ENCODE measurements around the gene FAM168A.

FAM168A gene

DNA sequence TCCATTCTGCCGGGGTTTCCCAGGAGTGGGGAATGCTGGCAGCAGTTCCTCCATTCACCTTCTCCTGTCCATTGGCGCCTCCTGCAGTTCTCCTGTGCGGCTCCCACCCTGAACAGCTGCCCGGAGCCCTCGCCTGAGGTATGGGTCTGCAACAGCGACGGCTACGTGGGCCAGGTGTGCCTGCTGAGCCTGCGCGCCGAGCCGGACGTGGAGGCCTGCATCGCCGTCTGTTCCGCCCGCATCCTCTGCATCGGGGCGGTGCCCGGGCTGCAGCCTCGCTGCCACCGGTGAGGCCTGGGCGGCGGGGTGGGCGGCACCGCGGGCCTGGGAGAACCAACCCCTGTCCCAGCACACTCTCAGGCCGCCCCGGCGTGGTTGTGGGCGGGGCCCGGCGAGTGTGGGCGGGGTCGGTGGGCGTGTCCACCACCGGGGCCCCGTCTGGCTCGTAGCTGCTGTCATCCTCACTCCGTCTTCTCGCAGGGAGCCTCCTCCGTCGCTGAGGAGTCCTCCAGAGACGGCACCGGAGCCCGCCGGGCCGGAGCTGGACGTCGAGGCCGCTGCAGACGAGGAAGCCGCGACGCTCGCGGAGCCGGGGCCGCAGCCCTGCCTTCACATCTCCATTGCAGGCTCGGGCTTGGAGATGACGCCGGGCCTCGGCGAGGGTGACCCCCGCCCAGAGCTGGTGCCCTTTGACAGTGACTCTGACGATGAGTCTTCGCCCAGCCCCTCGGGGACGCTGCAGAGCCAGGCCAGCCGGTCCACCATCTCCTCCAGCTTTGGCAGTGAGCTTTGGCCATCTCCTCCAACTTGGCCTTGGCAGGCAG lies 235.7 kb downstream of the FAM168A start:
- no peak for DNase-seq

DNA sequence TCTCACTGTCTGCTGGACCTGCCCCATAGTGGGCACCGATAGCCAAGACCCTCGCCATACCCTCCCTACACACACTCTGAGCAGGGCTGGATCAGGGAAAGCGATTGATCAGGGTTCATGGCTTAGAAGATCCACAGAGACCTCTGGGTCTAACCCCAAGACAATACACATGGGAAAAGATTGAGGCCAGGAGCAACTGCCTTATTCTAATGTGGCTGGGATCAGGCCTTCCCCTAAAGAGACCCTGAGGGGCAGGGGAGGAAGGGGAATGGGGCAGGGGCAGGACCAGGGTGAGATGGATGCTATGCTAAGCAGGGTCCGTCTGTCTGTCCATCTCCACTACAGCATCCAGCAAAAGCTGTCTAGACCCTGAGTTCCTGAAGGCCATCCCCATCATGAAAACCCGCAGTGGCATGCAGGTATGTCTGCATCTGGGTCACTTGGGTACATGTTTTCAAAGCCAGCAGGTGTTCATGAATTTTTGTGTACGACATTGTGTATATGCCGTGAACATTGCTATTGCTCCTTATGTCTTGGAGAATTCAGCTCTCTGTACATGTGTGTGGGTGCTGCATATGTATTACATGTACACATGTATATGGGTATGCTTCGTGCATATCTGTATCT lies 237.1 kb downstream of the FAM168A start:
- no peak for DNase-seq

DNA sequence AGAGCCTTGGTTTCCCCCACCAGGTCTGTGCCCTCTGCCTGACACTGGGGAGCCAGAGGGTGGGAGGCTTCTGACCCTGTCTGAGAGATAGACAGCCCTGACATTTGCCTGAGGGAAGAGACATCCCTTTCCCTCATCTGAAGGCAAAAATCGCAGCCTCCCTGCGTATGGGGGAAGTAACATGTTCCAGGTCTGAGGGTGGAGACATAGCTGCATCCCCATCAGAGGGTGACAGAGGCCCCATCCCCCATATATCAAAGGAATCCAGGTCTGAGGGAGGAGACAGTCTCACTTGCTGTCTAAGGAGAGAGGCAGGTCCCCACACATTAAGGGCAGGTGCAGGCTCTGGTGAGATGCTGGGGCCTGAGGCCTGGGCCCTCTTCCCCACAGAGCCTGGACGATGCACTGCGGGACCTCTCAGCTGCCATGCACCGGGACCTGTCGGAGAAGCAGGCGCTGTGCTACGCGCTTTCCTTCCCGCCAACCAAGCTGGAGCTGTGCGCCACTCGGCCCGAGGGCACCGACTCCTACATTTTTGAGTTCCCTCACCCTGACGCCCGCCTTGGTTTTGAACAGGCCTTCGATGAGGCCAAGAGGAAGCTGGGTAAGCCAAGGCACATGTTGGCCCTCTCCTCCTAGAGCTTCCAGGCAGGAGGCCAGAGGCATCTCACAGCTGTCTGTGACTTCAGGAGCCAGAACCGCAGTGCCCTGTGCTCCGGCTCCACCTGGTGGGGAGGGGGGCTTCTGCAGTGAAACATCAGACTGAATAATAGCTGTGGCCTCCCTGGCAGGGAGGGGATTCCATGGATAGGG lies 237.8 kb downstream of the FAM168A start:
- peak; percentile 45 for DNase-seq

DNA sequence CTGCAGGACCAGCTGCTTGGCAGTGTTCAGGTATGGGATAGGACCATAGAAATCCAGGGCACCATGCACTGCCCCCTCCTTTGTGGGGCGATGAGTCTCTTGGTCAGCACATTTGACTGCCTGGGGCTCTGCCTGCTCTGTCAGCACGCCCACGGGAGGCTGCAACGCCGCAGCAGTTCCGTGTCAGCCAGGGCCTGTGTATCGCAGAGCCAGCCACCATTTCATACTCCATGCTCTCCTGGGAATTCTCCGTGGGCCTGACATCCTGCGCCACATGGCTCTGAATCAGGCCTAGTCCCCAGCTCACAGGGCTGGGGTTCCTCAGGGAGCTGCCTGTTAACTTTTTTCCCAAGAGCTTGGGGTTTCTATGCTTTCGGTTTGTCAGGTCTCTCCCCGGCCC lies 238.6 kb downstream of the FAM168A start:
- peak; percentile 38 for DNase-seq

DNA sequence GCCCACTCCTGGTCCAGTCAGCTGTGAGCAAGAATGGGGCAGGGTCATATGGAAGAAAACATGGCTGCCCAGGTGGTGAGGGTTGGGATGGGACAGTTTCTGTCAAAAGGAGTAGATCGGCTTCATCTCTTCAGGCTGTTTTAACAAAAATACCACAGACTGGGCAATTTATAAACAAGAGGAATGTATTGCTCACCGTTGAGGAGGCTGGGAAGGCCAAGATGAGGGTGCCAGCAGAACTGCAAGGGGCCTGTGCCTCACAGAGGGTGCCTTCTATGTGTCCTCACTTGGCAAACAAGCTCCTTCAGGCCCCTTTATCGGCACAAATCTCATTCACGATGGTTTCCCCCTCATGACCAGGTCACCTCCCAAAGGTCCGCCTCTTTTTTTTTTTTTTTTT lies 239.8 kb downstream of the FAM168A start:
- DNase-seq = no peak

DNA sequence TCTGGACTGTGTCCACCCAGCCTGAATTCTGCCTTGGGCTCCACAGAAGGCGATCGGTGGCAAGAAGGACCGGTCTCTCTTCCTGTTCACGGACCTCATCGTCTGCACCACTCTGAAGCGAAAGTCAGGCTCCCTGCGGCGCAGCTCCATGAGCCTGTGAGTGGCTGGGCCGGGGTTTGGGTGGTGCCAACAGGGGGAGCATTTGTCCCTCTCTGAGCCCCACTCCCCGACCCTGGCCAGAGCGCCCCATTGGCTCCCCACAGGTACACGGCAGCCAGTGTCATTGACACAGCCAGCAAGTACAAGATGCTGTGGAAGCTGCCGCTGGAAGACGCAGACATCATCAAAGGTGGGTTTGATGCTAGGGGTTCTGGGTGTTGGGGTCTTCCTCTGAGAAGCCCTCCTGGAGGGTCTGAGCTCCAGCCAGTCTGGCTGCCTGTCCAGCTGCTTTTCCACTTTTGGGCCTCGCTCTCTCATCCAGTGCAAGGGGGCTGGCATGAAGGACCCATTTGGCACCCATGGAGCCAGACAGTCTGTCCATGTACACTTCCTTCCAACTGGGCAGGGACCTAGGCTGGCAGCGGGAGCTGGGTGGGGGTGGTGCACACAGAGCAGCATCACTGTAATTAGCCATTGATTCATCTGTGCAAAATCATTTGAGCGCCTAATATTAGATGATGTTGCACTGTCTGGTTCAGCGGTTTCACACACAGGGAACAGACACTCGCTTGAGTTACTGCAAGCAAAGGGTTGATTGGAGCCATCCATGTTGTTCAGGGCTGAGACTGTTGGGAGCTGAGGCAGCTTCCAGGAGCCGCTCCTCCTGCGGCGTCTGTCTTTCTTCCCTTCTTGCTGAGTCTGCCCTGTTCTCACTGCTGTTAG lies 240.7 kb downstream of the FAM168A start:
- peak; percentile 85 for DNase-seq

DNA sequence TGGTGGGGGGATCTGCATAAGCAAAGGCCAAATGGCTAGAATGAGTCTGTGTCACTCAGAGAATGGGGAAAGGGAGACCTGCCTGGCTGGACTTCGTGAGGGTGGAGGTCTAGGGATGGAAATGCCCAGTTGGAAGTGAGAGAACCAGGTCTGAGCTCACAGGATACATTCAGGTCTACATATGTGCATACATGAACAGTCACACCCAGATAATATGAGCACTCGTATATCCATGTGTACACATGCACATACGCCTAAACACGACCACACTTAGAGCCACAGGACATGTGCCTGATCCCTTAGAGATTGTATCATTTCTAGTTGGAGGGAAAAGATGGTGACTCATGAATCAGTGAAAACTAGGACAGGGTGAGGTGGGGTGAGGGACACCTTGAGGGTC lies 242.8 kb downstream of the FAM168A start:
- no peak for DNase-seq

DNA sequence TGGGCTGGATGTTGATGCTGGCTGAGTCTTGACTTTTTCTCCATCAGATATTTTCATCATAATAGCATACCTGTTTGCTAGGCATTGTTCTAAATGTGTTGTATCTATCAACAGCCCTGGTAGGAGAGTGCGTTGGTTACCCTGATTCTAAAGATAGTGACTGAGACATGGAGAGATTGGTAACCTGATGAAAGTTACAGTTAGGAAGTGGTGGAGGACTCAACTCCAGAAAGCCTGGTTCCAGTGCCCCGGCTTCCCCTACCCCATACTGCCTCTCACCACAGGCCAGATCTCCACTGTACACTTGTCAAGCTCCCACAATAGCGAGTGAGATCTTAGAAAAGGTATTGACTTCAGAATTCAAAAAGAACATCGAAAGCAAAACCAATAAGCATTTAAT lies 244.5 kb downstream of the FAM168A start:
- DNase-seq = no peak

DNA sequence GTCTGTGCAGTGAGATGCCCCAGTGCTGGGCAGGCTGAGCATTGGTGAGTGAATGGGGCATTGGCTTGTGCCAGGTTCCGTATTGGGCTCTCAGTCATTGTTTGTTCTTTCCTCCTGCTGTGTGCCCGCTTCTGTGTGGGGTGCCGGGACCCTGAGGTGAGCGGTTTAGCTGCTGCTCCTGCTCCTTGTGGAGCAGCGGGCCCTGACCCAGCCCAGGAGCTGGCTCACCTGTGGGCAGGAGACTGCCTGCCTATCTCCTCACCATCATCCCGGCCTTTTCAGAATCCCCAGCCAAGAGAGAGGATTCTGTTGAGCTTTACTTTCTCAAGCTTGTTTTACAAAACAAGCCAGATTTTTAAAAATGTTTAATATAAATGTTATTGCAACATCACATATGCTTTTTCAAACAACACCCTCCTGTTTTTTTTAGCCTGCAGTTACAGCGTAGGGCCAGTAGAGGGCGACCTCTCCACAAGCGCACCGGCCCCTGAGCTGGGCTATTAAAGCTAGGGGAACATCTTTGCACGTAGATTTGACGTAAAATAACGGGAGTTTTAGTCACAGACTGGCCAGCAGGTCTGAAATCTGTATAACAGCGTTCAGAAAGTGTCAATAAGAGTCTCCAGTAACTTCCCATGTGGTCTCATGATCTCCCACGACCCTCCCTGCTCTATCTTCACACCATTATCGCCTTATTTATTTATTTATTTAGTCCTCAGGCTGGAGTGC lies 246.8 kb downstream of the FAM168A start:
- peak; percentile 85 for DNase-seq
